Measurements from ENCODE around the gene SLMAP.

The SLMAP gene

DNA sequence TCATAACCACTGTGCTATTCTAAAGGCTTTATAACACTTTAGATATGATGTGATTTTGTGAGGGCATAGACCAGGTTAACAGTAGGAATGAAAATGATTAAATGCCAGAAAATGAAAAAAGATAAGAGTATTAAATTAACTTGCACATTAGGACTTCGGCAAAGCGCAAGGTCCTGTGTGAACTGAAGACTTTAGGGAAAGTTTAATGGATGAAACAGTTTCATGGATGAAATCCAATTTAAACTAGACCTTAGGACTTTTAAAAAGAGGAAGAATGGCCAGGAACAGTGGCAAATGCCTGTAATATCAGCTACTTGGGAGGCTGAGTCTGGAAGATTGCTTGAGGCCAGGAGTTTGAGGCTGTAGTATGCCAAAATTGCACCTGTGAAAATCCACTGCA, 8.7 kb downstream of the SLMAP start:
- in situ Hi-C loops (cut with HindIII; ENCODE audit: low pct_ligation_motif_present, low sequenced_read_pairs), result no loop called here

DNA sequence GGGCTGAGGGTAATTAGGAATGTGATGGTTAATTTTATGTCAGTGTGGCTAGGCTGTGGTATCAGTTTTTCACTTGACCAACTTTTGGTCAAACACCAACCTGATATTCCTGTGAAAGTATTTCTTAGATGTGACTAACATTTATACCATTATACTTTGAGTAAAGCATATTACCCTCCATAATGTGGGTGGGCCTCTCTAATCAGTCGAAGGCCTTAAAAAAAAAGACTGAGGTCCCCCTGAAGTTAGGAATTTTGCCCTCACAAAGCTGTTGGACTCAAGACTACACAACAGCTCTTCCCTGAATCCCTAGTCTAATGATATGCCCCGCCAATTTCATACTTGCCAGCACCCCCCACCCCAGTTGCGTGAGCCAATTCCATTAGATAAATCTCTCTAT, 12.5 kb downstream of the SLMAP start:
- no peaks in the 10 kb centered on the region for H3K27me3 ChIP-seq (replicated peaks)
- in situ Hi-C loops (cut with HindIII; ENCODE audit: low pct_ligation_motif_present, low sequenced_read_pairs), result no loop called here
- DNase-seq, result no peak
- H3K4me3 ChIP-seq (ENCODE audit: low read depth, low read length), result no peak overlapping the region
- no peaks in the 10 kb centered on the region for H3K36me3 ChIP-seq (replicated peaks)
- TF ChIP-seq, protein P1, sequence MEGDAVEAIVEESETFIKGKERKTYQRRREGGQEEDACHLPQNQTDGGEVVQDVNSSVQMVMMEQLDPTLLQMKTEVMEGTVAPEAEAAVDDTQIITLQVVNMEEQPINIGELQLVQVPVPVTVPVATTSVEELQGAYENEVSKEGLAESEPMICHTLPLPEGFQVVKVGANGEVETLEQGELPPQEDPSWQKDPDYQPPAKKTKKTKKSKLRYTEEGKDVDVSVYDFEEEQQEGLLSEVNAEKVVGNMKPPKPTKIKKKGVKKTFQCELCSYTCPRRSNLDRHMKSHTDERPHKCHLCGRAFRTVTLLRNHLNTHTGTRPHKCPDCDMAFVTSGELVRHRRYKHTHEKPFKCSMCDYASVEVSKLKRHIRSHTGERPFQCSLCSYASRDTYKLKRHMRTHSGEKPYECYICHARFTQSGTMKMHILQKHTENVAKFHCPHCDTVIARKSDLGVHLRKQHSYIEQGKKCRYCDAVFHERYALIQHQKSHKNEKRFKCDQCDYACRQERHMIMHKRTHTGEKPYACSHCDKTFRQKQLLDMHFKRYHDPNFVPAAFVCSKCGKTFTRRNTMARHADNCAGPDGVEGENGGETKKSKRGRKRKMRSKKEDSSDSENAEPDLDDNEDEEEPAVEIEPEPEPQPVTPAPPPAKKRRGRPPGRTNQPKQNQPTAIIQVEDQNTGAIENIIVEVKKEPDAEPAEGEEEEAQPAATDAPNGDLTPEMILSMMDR (IDR thresholded peaks at IDR 0.05; ENCODE audit: low read depth, low read length, missing control alignments), result no peak
- no peak overlapping the region for H3K27ac ChIP-seq

More for the DNA sequence above, 8.7 kb downstream of the SLMAP start:
- TF ChIP-seq, protein P1 (IDR thresholded peaks at IDR 0.05; ENCODE audit: low read depth, low read length, missing control alignments), result no peak
- H3K27me3 ChIP-seq (replicated peaks), result no peaks in the 10 kb centered on the region
- no peak for DNase-seq
- no peak overlapping the region for H3K27ac ChIP-seq
- no peaks in the 10 kb centered on the region for H3K36me3 ChIP-seq (replicated peaks)
- no peak overlapping the region for H3K4me3 ChIP-seq (ENCODE audit: low read depth, low read length)

DNA sequence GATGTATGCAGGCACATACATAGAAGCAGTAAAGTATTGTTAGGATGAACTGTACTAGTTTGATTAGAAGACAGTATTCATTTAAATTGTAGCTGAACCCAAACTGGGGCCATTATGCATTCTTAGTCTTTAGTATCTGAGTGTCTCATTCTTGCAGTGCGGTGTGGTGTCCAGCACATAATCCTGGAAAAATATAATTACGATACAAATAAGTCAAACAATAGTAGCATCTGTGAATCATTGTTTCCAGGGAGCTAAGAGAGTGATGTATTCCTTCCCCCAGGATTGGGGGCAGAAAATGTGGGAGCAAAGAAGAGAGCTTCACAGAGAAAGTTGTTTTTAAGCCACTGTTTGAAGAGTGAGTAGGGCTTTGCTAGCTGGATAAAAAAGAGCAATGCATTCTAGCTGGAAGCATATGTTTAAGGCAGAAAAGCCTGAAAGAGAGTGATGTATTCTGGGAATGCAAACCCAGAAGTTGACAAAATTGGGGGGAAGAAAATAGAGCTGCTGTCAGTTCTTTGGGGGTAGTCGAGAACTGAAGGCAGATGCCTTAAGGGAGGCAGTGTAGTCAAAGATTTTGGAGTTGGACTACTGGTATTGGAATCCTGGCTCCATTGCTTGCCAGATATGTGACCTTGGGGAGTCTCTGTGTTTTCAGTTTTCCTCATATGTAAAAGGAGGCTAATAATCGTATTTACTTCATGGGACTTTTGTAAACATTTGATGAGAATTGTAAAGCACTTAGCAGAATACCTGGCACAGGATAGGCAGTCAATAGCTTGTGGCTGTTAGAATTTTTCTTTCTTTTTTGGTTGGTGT, 14.1 kb downstream of the SLMAP start:
- TF ChIP-seq, protein P1 (IDR thresholded peaks at IDR 0.05; ENCODE audit: low read depth, low read length, missing control alignments), result no peak

DNA sequence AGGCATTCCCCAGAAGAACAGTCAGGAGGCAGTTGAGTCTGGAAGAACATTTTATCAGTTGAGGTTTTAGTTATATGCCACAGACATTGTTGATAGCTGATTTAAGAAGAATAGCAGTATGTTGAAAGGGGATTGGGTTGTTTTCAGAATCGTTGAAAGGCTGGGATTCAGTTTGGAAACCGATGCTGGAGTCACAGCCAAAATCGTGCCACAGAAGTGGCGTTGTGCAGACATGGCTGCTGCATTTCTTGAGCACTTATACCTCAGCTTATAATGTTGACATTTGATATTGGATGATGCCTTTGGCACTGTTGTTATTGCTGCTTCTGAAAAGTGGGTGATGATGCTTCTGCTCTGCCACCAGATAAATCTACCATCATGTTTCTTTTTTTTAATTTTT, 16.1 kb downstream of the SLMAP start:
- TF ChIP-seq, protein P1 (IDR thresholded peaks at IDR 0.05; ENCODE audit: low read depth, low read length, missing control alignments), result no peak
- no peaks in the 10 kb centered on the region for H3K36me3 ChIP-seq (replicated peaks)
- in situ Hi-C loops (cut with HindIII; ENCODE audit: low pct_ligation_motif_present, low sequenced_read_pairs), result no loop called here

More for the DNA sequence above, 14.1 kb downstream of the SLMAP start:
- DNase-seq, result no peak
- Histone ChIP-seq H3K27ac (no peak overlapping the region), H3K27me3 (replicated peaks) (no peaks in the 10 kb centered on the region), H3K36me3 (replicated peaks) (no peaks in the 10 kb centered on the region), H3K4me3 (ENCODE audit: low read depth, low read length) (no peak overlapping the region)
- in situ Hi-C loops (cut with HindIII; ENCODE audit: low pct_ligation_motif_present, low sequenced_read_pairs), result no loop called here

DNA sequence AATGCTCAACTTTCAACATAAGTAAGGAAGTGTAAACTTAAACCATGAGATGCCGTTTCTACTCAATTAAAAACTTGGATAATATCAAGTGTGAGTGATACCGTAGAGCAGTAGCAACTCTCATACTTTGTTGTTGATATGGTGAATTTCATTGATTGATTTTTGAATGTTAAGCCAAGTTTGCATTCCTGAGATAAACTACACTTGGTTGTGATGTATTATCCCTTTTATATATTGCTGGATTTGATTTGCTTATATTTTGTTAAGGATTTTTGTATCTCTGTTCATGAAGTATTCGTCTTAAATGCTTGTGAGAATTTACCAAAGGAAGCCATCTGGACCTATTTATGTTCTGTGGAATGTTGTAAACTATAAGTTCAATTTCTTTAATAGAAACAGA, 21.7 kb downstream of the SLMAP start:
- TF ChIP-seq, protein P1 (IDR thresholded peaks at IDR 0.05; ENCODE audit: low read depth, low read length, missing control alignments), result no peak
- no peak overlapping the region for H3K27ac ChIP-seq
- DNase-seq, result no peak
- H3K36me3 ChIP-seq (replicated peaks), result no peaks in the 10 kb centered on the region
- in situ Hi-C loops (cut with HindIII; ENCODE audit: low pct_ligation_motif_present, low sequenced_read_pairs), result no loop called here
- H3K4me3 ChIP-seq (ENCODE audit: low read depth, low read length), result no peak overlapping the region
- H3K27me3 ChIP-seq (replicated peaks), result no peaks in the 10 kb centered on the region

More for the DNA sequence above, 16.1 kb downstream of the SLMAP start:
- no peak for DNase-seq
- no peak overlapping the region for H3K4me3 ChIP-seq (ENCODE audit: low read depth, low read length)
- no peaks in the 10 kb centered on the region for H3K27me3 ChIP-seq (replicated peaks)
- no peak overlapping the region for H3K27ac ChIP-seq
